ENCODE measurements around the gene CACNB2. TPM values are rescaled to one million over a fixed set of nuclear protein-coding genes. Genes with fewer than 3 reads are reported as not detected.

CACNB2 gene
- total RNA-seq, 1 donor from 2014 or later = 3.5 TPM

DNA sequence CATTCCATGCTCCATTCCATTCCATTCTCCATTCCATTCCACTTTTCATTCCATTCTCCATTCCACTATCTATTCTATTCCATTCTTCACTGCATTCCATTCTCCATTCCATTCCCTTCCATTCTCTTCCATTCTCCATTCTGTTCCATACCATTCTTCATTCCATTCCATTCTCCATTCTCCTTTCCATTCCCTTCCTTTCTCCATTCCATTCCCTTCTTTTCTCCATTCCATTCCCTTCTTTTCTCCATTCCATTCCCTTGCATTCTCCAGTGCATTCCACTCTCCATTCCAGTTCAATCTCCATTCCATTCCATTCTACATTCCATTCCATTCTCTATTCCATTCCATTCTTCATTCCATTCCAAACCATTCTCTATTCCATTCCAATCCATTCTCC lies 430.9 kb downstream of the CACNB2 start:
- TF ChIP-seq EZH2phosphoT487 (IDR thresholded peaks at IDR 0.05) = no peak
- Histone ChIP-seq H3K27ac (no peak overlapping the region), H3K79me2 (ENCODE audit: low read depth) (no peaks in the 10 kb centered on the region), H3K36me3 (peaks cover 2% of the 10 kb centered on the region), H3F3A (ENCODE audit: low read depth) (no peaks in the 10 kb centered on the region), H3K4me3 (no peak overlapping the region), H3K27me3 (no peaks in the 10 kb centered on the region), H3K9ac (no peak overlapping the region), H3K4me1 (no peaks in the 10 kb centered on the region), H4K20me1 (ENCODE audit: low read depth) (no peaks in the 10 kb centered on the region), H2AFZ (replicated peaks) (no peak overlapping the region), H3K9me3 (ENCODE audit: low read depth) (peaks cover 7% of the 10 kb centered on the region), H3K4me2 (no peak overlapping the region)
- Mint-ChIP-seq H3K4me3 (no peak overlapping the region), H3K36me3 (peaks cover 6% of the 10 kb centered on the region), H3K27me3 (ENCODE audit: insufficient read depth, low read depth) (no peaks in the 10 kb centered on the region), H3K4me1 (no peaks in the 10 kb centered on the region), H3K27ac (no peak overlapping the region), H3K9me3 (no peaks in the 10 kb centered on the region)
- DNase-seq (ENCODE audit: low spot score) = no peak

DNA sequence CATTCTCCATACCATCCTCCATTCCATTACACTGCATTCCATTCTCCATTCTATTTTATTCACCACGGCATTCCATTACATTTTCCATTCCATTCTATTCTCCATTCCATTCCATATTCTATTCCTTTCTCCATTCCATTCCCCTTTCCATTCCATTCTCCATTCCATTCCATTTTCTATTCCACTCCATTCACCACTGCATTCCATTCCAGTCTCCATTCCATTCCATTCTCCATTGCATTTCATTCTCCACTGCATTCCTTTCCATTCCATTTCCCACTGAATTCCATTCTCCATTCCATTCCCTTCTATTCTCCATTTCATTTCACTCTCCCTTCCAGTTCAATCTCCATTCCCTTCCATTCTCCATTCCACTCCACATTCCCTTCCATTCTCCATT lies 431.6 kb downstream of the CACNB2 start:
- Mint-ChIP-seq H3K36me3 (peaks cover 9% of the 10 kb centered on the region), H3K4me1 (no peaks in the 10 kb centered on the region), H3K27me3 (ENCODE audit: insufficient read depth, low read depth) (no peaks in the 10 kb centered on the region), H3K9me3 (no peaks in the 10 kb centered on the region), H3K4me3 (no peak overlapping the region), H3K27ac (no peak overlapping the region)
- Histone ChIP-seq H3K27me3 (no peaks in the 10 kb centered on the region), H3K79me2 (ENCODE audit: low read depth) (no peaks in the 10 kb centered on the region), H3K4me1 (no peaks in the 10 kb centered on the region), H3K36me3 (peaks cover 2% of the 10 kb centered on the region), H4K20me1 (ENCODE audit: low read depth) (no peaks in the 10 kb centered on the region), H3K9ac (no peak overlapping the region), H3K4me2 (no peak overlapping the region), H2AFZ (replicated peaks) (no peak overlapping the region), H3K27ac (no peak overlapping the region), H3F3A (ENCODE audit: low read depth) (no peaks in the 10 kb centered on the region), H3K4me3 (no peak overlapping the region), H3K9me3 (ENCODE audit: low read depth) (peaks cover 7% of the 10 kb centered on the region)
- TF ChIP-seq EZH2 (IDR thresholded peaks at IDR 0.05) = no peak
- TF ChIP-seq EZH2phosphoT487 (IDR thresholded peaks at IDR 0.05) = no peak
- no peak for TF ChIP-seq CTCF (IDR thresholded peaks at IDR 0.05)
- DNase-seq (ENCODE audit: low spot score) = no peak

- no peak overlapping the region for H3K4me3 Mint-ChIP-seq
These were observed 432.8 kb downstream of the CACNB2 start for GRCh38 chr10:18572959-18573561.

More at GRCh38 chr10:18572959-18573561, 432.8 kb downstream of the CACNB2 start:
- H3K4me2 ChIP-seq = no peak overlapping the region
- TF ChIP-seq CTCF (IDR thresholded peaks at IDR 0.05) (no peak), EZH2phosphoT487 (IDR thresholded peaks at IDR 0.05) (no peak), EZH2 (IDR thresholded peaks at IDR 0.05) (no peak)
- H3K9me3 ChIP-seq (ENCODE audit: low read depth) = peaks cover 7% of the 10 kb centered on the region
- H3K36me3 ChIP-seq = peaks cover 2% of the 10 kb centered on the region
- no peak overlapping the region for H2AFZ ChIP-seq (replicated peaks)
- H3K4me3 ChIP-seq = no peak overlapping the region
- Mint-ChIP-seq H3K27me3 (ENCODE audit: insufficient read depth, low read depth) (no peaks in the 10 kb centered on the region), H3K4me1 (no peaks in the 10 kb centered on the region), H3K36me3 (peaks cover 21% of the 10 kb centered on the region), H3K9me3 (peaks cover 6% of the 10 kb centered on the region), H3K27ac (no peak overlapping the region)
- H3K4me1 ChIP-seq = no peaks in the 10 kb centered on the region
- no peaks in the 10 kb centered on the region for H3K79me2 ChIP-seq (ENCODE audit: low read depth)
- H3K27me3 ChIP-seq = no peaks in the 10 kb centered on the region
- DNase-seq (ENCODE audit: low spot score) = no peak
- H4K20me1 ChIP-seq (ENCODE audit: low read depth) = no peaks in the 10 kb centered on the region
- H3K9ac ChIP-seq = no peak overlapping the region
- no peak overlapping the region for H3K27ac ChIP-seq
- H3F3A ChIP-seq (ENCODE audit: low read depth) = no peaks in the 10 kb centered on the region

Data from neural progenitor cell (in vitro differentiated cells).